ENCODE data around the gene FAM20A.
A peak's percentile ranks its signal among the peaks of the same experiment; 100 is the strongest.

FAM20A gene

DNA sequence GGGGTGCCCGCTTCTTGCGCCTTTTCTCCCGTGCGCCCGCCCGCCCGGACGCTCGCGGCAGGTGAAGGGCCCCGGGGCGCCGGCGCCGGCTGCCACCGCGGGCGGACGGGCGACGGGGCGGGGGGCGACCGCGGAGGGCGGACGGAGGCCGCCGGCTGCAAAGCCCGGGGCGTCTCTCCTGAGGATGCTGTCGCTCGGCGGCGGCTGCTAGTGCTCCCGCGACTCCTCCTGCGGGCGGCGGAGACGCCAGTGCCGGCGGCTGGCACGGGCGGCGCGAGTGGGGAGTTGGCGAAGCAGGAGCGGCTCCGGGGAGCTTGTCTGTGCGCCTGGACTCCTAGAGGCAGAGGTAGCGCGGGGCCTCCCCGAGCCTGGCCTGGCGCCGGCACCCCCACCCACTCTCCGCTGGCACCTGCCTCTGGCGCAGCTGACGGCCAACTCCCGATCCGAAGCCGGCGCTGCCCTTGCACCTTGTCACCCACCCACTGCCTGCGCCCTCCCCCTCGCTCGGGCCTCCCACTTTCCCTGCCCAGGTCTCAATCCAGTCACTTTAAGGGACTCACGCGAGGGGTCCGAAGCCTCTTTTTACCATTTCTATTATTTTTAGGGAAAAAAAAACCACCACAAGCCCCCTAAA is at the start of gene FAM20A:
FAM20A (minus strand) TSS at position 437 of the 634 bp plus-strand sequence. CDS start 701 bp downstream, outside the sequence.
- peaks cover 24 to 34% of the 10 kb centered on the region in 2 donors for H3K27me3 ChIP-seq (ENCODE audit: control insufficient read depth in 2 of 2, insufficient read depth in 2 of 2, low read length in 2 of 2)
- H3K4me1 ChIP-seq (ENCODE audit: control insufficient read depth in 2 of 2, insufficient read depth in 2 of 2, low read length in 2 of 2): peaks cover 2 to 4% of the 10 kb centered on the region in 2 donors
- peak within 1 kb of the TSS in 1 of 2 donors; percentile 53 for H3K9ac ChIP-seq (ENCODE audit: low read depth in 1 of 2, low read length in 2 of 2)
- no peaks in the 10 kb centered on the region for H3K36me3 ChIP-seq (ENCODE audit: control insufficient read depth in 2 of 2, insufficient read depth in 2 of 2, low read length in 2 of 2)
- peak within 1 kb of the TSS; percentile 42 to 63 for H3K27ac ChIP-seq (ENCODE audit: low read depth in 2 of 2, low read length in 2 of 2)
- H3K9me3 ChIP-seq (ENCODE audit: control insufficient read depth in 2 of 2, low read length in 2 of 2): no peaks in the 10 kb centered on the region
- H3K4me3 ChIP-seq (ENCODE audit: low read length in 2 of 2): peak within 1 kb of the TSS; percentile 58 to 60

GRCh38 chr17:68649324-68649723 is 48.2 kb upstream of the FAM20A start:
- Histone ChIP-seq H3K36me3 (ENCODE audit: control insufficient read depth in 2 of 2, insufficient read depth in 2 of 2, low read length in 2 of 2) (no peaks in the 10 kb centered on the region), H3K9me3 (ENCODE audit: control insufficient read depth in 2 of 2, low read length in 2 of 2) (no peaks in the 10 kb centered on the region), H3K27me3 (ENCODE audit: control insufficient read depth in 2 of 2, insufficient read depth in 2 of 2, low read length in 2 of 2) (no peaks in the 10 kb centered on the region)

DNA sequence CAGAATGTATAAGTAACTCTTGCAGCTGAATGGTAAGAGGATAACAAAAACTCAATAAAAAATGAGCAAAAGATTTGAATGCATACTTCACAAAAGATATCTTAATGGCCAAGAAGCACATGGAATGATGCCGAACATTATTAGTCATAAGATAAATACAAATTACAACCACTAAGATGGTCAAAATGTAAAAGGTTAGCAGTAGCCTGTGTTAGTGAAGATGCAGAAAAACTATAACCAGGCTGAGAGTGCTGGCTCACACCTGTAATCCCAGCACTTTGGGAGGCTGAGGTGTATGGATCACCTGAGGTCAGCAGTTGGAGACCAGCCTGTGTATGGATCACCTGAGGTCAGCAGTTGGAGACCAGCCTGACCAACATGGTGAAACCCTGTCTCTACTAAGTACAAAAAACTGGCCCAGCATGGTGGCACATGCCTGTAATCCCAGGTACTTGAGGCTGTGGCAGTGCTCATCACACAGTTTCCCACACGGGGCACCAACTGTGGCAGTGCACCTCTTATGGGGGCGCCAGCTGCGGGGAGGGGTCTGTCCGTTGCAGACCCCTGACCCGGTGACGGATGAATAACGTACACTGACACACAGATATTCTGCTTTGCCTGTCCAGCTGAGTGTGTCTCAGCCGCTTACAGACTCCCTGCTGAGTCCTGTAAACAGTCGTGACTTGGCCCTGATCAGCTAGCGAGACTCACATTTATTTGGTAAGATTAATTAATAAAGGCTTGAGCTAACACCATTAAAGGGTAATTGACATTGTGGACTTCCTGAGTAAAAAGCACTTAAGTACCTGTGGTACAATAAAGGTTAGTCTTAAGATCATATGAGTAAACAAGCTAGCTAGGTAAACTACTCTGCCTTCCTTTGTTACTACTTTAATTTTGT is 45.7 kb upstream of the FAM20A start:
- no peaks in the 10 kb centered on the region for H3K4me1 ChIP-seq (ENCODE audit: control insufficient read depth in 2 of 2, insufficient read depth in 2 of 2, low read length in 2 of 2)
- H3K36me3 ChIP-seq (ENCODE audit: control insufficient read depth in 2 of 2, insufficient read depth in 2 of 2, low read length in 2 of 2): no peaks in the 10 kb centered on the region
- no peak overlapping the region for H3K9ac ChIP-seq (ENCODE audit: low read depth in 1 of 2, low read length in 2 of 2)
- H3K27ac ChIP-seq (ENCODE audit: low read depth in 2 of 2, low read length in 2 of 2): no peak overlapping the region
- no peak overlapping the region for H3K4me3 ChIP-seq (ENCODE audit: low read length in 2 of 2)
- H3K27me3 ChIP-seq (ENCODE audit: control insufficient read depth in 2 of 2, insufficient read depth in 2 of 2, low read length in 2 of 2): no peaks in the 10 kb centered on the region
- no peaks in the 10 kb centered on the region for H3K9me3 ChIP-seq (ENCODE audit: control insufficient read depth in 2 of 2, low read length in 2 of 2)

More at GRCh38 chr17:68649324-68649723, 48.2 kb upstream of the FAM20A start:
- Histone ChIP-seq H3K4me1 (ENCODE audit: control insufficient read depth in 2 of 2, insufficient read depth in 2 of 2, low read length in 2 of 2) (no peaks in the 10 kb centered on the region), H3K27ac (ENCODE audit: low read depth in 2 of 2, low read length in 2 of 2) (no peak overlapping the region), H3K9ac (ENCODE audit: low read depth in 1 of 2, low read length in 2 of 2) (no peak overlapping the region), H3K4me3 (ENCODE audit: low read length in 2 of 2) (no peak overlapping the region)

GRCh38 chr17:68642118-68642412 is 40.9 kb upstream of the FAM20A start:
- Histone ChIP-seq H3K4me3 (ENCODE audit: low read length in 2 of 2) (no peak overlapping the region), H3K27ac (ENCODE audit: low read depth in 2 of 2, low read length in 2 of 2) (no peak overlapping the region), H3K9me3 (ENCODE audit: control insufficient read depth in 2 of 2, low read length in 2 of 2) (no peaks in the 10 kb centered on the region), H3K27me3 (ENCODE audit: control insufficient read depth in 2 of 2, insufficient read depth in 2 of 2, low read length in 2 of 2) (no peaks in the 10 kb centered on the region), H3K4me1 (ENCODE audit: control insufficient read depth in 2 of 2, insufficient read depth in 2 of 2, low read length in 2 of 2) (no peaks in the 10 kb centered on the region), H3K36me3 (ENCODE audit: control insufficient read depth in 2 of 2, insufficient read depth in 2 of 2, low read length in 2 of 2) (no peaks in the 10 kb centered on the region), H3K9ac (ENCODE audit: low read depth in 1 of 2, low read length in 2 of 2) (no peak overlapping the region)

- Histone ChIP-seq H3K36me3 (ENCODE audit: control insufficient read depth in 2 of 2, insufficient read depth in 2 of 2, low read length in 2 of 2) (no peaks in the 10 kb centered on the region), H3K27me3 (ENCODE audit: control insufficient read depth in 2 of 2, insufficient read depth in 2 of 2, low read length in 2 of 2) (no peaks in the 10 kb centered on the region), H3K9me3 (ENCODE audit: control insufficient read depth in 2 of 2, low read length in 2 of 2) (no peaks in the 10 kb centered on the region), H3K4me3 (ENCODE audit: low read length in 2 of 2) (no peak overlapping the region), H3K27ac (ENCODE audit: low read depth in 2 of 2, low read length in 2 of 2) (no peak overlapping the region), H3K9ac (ENCODE audit: low read depth in 1 of 2, low read length in 2 of 2) (no peak overlapping the region), H3K4me1 (ENCODE audit: control insufficient read depth in 2 of 2, insufficient read depth in 2 of 2, low read length in 2 of 2) (no peaks in the 10 kb centered on the region)
Observed at GRCh38 chr17:68641276-68642117, 40.3 kb upstream of the FAM20A start.

DNA sequence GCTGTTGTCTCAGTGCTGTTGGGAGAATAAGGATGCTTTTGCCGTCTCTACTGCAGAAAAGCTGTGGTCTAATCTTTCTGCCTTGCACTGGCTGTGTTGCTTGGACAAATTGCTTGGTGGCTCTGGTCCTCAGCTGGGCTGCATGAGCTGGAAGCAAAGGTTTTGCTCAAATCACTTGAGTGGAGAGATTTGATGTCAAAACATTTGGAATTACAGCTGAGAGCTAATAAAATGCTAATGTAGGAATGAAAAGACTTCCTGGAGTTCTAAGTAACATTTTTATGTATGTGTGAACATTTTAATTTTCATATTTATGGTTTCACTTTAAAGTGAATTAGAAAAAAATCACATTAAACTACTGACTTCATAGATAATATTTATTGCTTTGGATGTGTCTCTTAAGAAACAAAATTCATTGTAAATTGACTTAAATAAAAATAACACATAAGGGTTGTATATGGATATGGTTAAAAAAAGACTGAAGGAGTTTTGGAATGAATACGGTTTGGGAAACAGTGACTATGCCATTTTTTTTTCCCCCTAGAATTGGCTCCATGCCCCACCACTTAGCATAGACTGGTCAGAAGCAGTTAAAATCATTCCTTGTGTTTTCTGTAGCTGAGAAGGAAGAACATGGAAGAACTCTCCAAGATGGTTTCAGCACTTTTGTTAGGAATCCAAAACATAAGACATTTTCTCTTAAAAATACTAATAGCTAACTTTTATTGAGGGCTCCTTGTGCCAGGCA is 39.2 kb upstream of the FAM20A start:
- Histone ChIP-seq H3K27ac (ENCODE audit: low read depth in 2 of 2, low read length in 2 of 2) (no peak overlapping the region), H3K27me3 (ENCODE audit: control insufficient read depth in 2 of 2, insufficient read depth in 2 of 2, low read length in 2 of 2) (no peaks in the 10 kb centered on the region), H3K4me1 (ENCODE audit: control insufficient read depth in 2 of 2, insufficient read depth in 2 of 2, low read length in 2 of 2) (no peaks in the 10 kb centered on the region), H3K4me3 (ENCODE audit: low read length in 2 of 2) (no peak overlapping the region), H3K9ac (ENCODE audit: low read depth in 1 of 2, low read length in 2 of 2) (no peak overlapping the region), H3K36me3 (ENCODE audit: control insufficient read depth in 2 of 2, insufficient read depth in 2 of 2, low read length in 2 of 2) (no peaks in the 10 kb centered on the region), H3K9me3 (ENCODE audit: control insufficient read depth in 2 of 2, low read length in 2 of 2) (no peaks in the 10 kb centered on the region)

DNA sequence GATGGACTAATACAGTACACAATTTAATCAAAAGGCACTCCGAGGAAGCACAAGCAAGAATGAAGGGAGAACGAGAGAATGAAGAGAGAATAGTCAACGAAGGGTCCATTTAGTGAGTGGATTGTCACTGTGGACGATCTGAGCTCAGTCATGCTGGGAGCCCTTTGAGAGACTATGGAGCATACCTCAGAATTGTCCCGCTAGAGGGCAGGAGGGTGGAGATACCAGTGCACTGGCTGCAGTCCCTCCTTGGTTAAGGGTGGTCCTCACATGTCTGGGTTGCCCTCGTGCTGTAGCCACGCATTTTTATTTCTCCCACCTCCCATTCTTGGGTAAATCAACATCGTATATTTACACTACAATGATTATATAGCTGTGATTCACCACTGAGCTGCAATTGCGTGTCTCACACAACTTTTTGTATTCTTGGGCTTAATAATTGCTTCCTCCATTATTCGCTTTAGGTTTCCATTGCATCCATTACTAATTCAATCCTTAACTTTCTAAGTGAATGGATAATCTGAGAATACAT is 33.2 kb upstream of the FAM20A start:
- H3K36me3 ChIP-seq (ENCODE audit: control insufficient read depth in 2 of 2, insufficient read depth in 2 of 2, low read length in 2 of 2): no peaks in the 10 kb centered on the region
- H3K4me3 ChIP-seq (ENCODE audit: low read length in 2 of 2): no peak overlapping the region

DNA sequence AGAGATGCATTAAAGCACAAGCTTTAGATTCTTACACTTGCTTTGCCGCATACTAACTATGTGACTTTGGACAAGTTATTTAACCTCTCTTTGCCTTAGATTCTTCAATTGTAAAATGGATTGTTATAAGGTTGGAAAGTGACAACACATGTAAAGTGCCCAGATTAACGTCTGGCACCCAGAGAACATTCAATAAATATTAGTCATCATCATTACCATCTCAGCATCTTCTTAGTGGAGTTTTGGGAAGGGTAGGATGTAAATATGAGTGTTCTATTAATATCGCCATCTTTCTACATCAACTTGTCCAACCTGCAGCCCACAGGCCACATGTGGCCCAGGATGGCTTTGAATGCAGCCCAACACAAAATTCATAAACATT is 27.4 kb upstream of the FAM20A start:
- Histone ChIP-seq H3K27ac (ENCODE audit: low read depth in 2 of 2, low read length in 2 of 2) (no peak overlapping the region), H3K36me3 (ENCODE audit: control insufficient read depth in 2 of 2, insufficient read depth in 2 of 2, low read length in 2 of 2) (no peaks in the 10 kb centered on the region), H3K9ac (ENCODE audit: low read depth in 1 of 2, low read length in 2 of 2) (no peak overlapping the region), H3K4me3 (ENCODE audit: low read length in 2 of 2) (no peak overlapping the region), H3K9me3 (ENCODE audit: control insufficient read depth in 2 of 2, low read length in 2 of 2) (no peaks in the 10 kb centered on the region), H3K4me1 (ENCODE audit: control insufficient read depth in 2 of 2, insufficient read depth in 2 of 2, low read length in 2 of 2) (peaks cover 2% of the 10 kb centered on the region in 2 donors), H3K27me3 (ENCODE audit: control insufficient read depth in 2 of 2, insufficient read depth in 2 of 2, low read length in 2 of 2) (peaks cover 0 to 2% of the 10 kb centered on the region in 2 donors)

More for the DNA sequence above, 33.2 kb upstream of the FAM20A start:
- no peaks in the 10 kb centered on the region for H3K4me1 ChIP-seq (ENCODE audit: control insufficient read depth in 2 of 2, insufficient read depth in 2 of 2, low read length in 2 of 2)
- H3K9me3 ChIP-seq (ENCODE audit: control insufficient read depth in 2 of 2, low read length in 2 of 2): no peaks in the 10 kb centered on the region
- H3K27me3 ChIP-seq (ENCODE audit: control insufficient read depth in 2 of 2, insufficient read depth in 2 of 2, low read length in 2 of 2): no peaks in the 10 kb centered on the region
- H3K27ac ChIP-seq (ENCODE audit: low read depth in 2 of 2, low read length in 2 of 2): no peak overlapping the region
- H3K9ac ChIP-seq (ENCODE audit: low read depth in 1 of 2, low read length in 2 of 2): no peak overlapping the region

DNA sequence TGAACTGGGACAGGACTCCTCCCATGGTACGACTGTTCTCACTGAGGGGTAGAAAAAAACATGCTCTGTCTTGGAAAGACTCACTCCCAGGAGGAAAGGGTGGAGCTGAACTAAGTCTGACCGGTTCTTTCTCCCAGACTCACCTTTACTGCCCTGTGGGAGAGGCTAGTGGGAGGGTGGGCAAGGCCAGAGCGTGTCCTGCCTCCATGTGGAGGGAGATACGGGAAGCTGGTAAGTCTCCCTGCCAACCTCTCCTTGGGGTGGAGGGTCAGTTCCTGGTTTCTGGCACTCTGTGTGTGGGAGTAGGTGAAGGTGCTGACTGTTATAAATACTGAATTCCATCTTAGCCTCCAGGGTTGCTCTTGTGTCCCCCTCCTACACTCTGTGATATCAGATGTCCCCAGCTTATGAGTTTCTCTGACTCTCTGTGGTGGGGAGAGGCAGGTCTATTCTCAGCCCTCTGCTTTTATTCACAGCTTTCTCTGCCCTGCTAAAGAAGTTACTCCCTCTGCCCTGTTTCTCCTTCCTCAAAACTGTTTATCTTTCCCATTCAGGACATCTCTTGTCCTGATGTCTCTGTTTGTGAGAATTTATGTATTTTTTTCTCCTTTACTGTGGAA is 26.9 kb upstream of the FAM20A start:
- H3K36me3 ChIP-seq (ENCODE audit: control insufficient read depth in 2 of 2, insufficient read depth in 2 of 2, low read length in 2 of 2): no peaks in the 10 kb centered on the region
- no peaks in the 10 kb centered on the region for H3K9me3 ChIP-seq (ENCODE audit: control insufficient read depth in 2 of 2, low read length in 2 of 2)
- peaks cover 2% of the 10 kb centered on the region in 2 donors for H3K4me1 ChIP-seq (ENCODE audit: control insufficient read depth in 2 of 2, insufficient read depth in 2 of 2, low read length in 2 of 2)
- H3K27me3 ChIP-seq (ENCODE audit: control insufficient read depth in 2 of 2, insufficient read depth in 2 of 2, low read length in 2 of 2): peaks cover 0 to 2% of the 10 kb centered on the region in 2 donors
- H3K9ac ChIP-seq (ENCODE audit: low read depth in 1 of 2, low read length in 2 of 2): no peak overlapping the region
- H3K27ac ChIP-seq (ENCODE audit: low read depth in 2 of 2, low read length in 2 of 2): no peak overlapping the region
- no peak overlapping the region for H3K4me3 ChIP-seq (ENCODE audit: low read length in 2 of 2)
